Activated CD4-positive, alpha-beta T cell treated with anti-CD3 and anti-CD28 coated beads, Interleukin-2, amount 10 ng/mL, durations not matched to agents 7 days and 5 days (primary cell): ENCODE data around the gene RET. TPM values are rescaled to one million over a fixed set of nuclear protein-coding genes. Genes with fewer than 3 reads are reported as not detected.

ENCODE experiments used
- CTCF ChIA-PET: fragments of 350-600 bp; sonication (Branson Sonifier 250); formaldehyde crosslinking; loops from one replicate; lab custom pipeline; 2021; ENCODE audit warnings: antibody characterized with exemption; lab: Charles Lee
- POLR2A ChIA-PET: fragments of 350-600 bp; sonication (Branson Sonifier 250); formaldehyde crosslinking; loops from one replicate; lab custom pipeline; 2021; ENCODE audit warnings: antibody characterized with exemption; lab: Charles Lee
- DNase-seq: peaks from one replicate; pipeline ENCODE4 v3.0.0-alpha.2; 2020
- H3K27ac Mint-ChIP-seq: one replicate; pipeline ENCODE4 v1.8.0; 2021; ENCODE audit warnings: mild to moderate bottlenecking, moderate library complexity, mixed read lengths
- H3K27me3 Mint-ChIP-seq: one replicate; pipeline ENCODE4 v1.8.0; 2021; ENCODE audit warnings: mixed read lengths
- H3K36me3 Mint-ChIP-seq: one replicate; pipeline ENCODE4 v1.8.0; 2021; ENCODE audit warnings: low read depth, mixed read lengths
- H3K4me1 Mint-ChIP-seq: one replicate; pipeline ENCODE4 v1.8.0; 2021; ENCODE audit warnings: mixed read lengths
- H3K4me3 Mint-ChIP-seq: one replicate; pipeline ENCODE4 v1.8.0; 2021; ENCODE audit warnings: mild to moderate bottlenecking, moderate library complexity, mixed read lengths
- H3K9me3 Mint-ChIP-seq: one replicate; pipeline ENCODE4 v1.8.0; 2021; ENCODE audit warnings: mixed read lengths
- total RNA-seq, 2 experiments: library from RNA; stranded (reverse); gene quantifications; one replicate each; pipeline ENCODE4 v1.2.3, GENCODE V29; 2021

The RET gene
- total RNA-seq, 2 experiments from 2014 or later, result 0.10 TPM

- POLR2A ChIA-PET, result no interaction called here
- CTCF ChIA-PET, result no interaction called here
- no peaks in the 10 kb centered on the region for H3K4me1 Mint-ChIP-seq
- peaks cover 18% of the 10 kb centered on the region for H3K27me3 Mint-ChIP-seq
- H3K4me3 Mint-ChIP-seq, result no peak overlapping the region
- H3K9me3 Mint-ChIP-seq, result no peaks in the 10 kb centered on the region
- no peaks in the 10 kb centered on the region for H3K36me3 Mint-ChIP-seq
- no peak for DNase-seq
- H3K27ac Mint-ChIP-seq, result no peak overlapping the region
These were observed 28.4 kb upstream of the RET start for GRCh38 chr10:43048301-43049051.

DNA sequence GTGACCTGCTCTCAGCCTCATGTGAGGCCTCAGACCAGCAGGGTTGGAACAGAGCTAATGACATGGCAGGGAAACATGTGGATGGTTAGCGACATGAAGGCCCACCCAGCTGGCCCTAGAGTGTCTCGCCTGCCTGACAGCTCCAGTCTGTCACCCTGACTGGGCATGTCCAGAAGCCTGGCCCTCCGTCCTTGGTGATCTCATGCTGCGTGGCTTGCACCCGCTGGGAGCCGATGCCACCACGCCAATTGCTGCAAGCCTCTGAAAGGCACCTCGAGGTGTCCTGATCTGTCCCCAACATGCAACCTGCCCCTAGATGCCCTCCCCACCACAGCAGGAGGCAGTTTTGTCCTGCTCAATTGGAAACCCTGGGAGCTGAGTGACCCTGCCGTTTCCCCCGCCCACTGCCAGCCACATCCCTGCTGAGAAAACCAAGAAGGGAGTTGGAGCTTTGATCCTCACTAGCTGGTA lies 27.8 kb upstream of the RET start:
- Mint-ChIP-seq H3K9me3 (no peaks in the 10 kb centered on the region), H3K4me3 (no peak overlapping the region), H3K36me3 (no peaks in the 10 kb centered on the region), H3K4me1 (no peaks in the 10 kb centered on the region), H3K27ac (no peak overlapping the region), H3K27me3 (peaks cover 21% of the 10 kb centered on the region)
- DNase-seq, result no peak
- CTCF ChIA-PET, result interaction anchor here (1.1 kb wide), 1 partner anchor 14 kb away, joined by 3 read pairs; no protein-coding TSS in a partner anchor
- POLR2A ChIA-PET, result no interaction called here

DNA sequence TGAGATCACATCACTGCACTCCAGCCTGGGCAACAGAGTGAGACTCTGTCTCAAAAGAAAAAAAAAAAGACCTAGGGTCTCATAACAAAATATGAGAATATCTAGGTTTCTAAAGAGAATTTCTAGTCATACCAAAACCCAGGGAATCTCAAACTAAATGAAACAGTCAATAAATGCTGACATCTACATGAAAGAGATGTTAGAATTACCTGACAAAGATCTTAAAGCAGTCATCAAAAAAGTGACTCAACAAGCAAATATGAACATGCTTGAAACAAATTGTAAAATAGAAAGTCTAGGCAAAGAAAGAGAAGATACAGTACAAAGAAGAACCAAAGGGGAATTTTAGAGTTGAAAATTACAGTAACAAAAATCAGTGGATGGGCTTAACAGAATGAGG lies 26.9 kb upstream of the RET start:
- CTCF ChIA-PET, result interaction anchor here (1.1 kb wide), 1 partner anchor 15 kb away, joined by 3 read pairs; no protein-coding TSS in a partner anchor
- H3K4me1 Mint-ChIP-seq, result no peaks in the 10 kb centered on the region
- peaks cover 21% of the 10 kb centered on the region for H3K27me3 Mint-ChIP-seq
- no peaks in the 10 kb centered on the region for H3K9me3 Mint-ChIP-seq
- no peak overlapping the region for H3K4me3 Mint-ChIP-seq
- no peaks in the 10 kb centered on the region for H3K36me3 Mint-ChIP-seq
- POLR2A ChIA-PET, result no interaction called here
- H3K27ac Mint-ChIP-seq, result no peak overlapping the region
- DNase-seq, result no peak

- H3K27me3 Mint-ChIP-seq, result peaks cover 21% of the 10 kb centered on the region
- ChIA-PET POLR2A (no interaction called here), CTCF (interaction anchor here (1.3 kb wide), 1 partner anchor 51 kb away, joined by 4 read pairs; no protein-coding TSS in a partner anchor)
- DNase-seq, result no peak
- no peak overlapping the region for H3K4me3 Mint-ChIP-seq
- H3K27ac Mint-ChIP-seq, result no peak overlapping the region
- no peaks in the 10 kb centered on the region for H3K9me3 Mint-ChIP-seq
- no peaks in the 10 kb centered on the region for H3K36me3 Mint-ChIP-seq
- H3K4me1 Mint-ChIP-seq, result no peaks in the 10 kb centered on the region
These were observed 23.0 kb upstream of the RET start for GRCh38 chr10:43053825-43054224.

DNA sequence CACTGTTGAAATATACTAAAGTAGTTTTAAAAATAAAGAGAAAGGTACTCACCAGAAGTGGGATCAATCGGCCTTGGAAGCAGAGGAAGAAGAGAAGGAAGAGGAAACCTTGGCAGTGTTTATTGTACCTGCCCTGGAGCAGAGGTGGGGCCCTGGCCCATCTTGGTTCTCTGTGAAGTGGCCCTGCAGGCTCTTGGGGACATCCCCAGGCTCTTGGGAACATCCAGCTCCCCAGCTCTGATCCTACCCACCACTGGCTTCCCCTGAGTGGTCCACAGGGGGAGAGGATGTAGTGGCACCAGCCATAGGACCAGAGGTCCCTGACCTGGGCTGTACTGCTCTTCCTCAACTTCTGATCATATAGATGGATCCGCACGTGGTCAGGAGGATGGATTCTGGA lies 22.3 kb upstream of the RET start:
- peaks cover 21% of the 10 kb centered on the region for H3K27me3 Mint-ChIP-seq
- ChIA-PET POLR2A (no interaction called here), CTCF (no interaction called here)
- no peak overlapping the region for H3K4me3 Mint-ChIP-seq
- no peaks in the 10 kb centered on the region for H3K4me1 Mint-ChIP-seq
- H3K36me3 Mint-ChIP-seq, result no peaks in the 10 kb centered on the region
- no peak overlapping the region for H3K27ac Mint-ChIP-seq
- no peak for DNase-seq
- H3K9me3 Mint-ChIP-seq, result no peaks in the 10 kb centered on the region

- ChIA-PET POLR2A (no interaction called here), CTCF (no interaction called here)
- no peak overlapping the region for H3K27ac Mint-ChIP-seq
- H3K36me3 Mint-ChIP-seq, result no peaks in the 10 kb centered on the region
- DNase-seq, result no peak
- H3K4me1 Mint-ChIP-seq, result no peaks in the 10 kb centered on the region
- no peaks in the 10 kb centered on the region for H3K9me3 Mint-ChIP-seq
- peaks cover 18% of the 10 kb centered on the region for H3K27me3 Mint-ChIP-seq
- H3K4me3 Mint-ChIP-seq, result no peak overlapping the region
These were observed 21.7 kb upstream of the RET start for GRCh38 chr10:43055217-43055616.

GRCh38 chr10:43055991-43056567 lies 20.8 kb upstream of the RET start:
- POLR2A ChIA-PET, result no interaction called here
- Mint-ChIP-seq H3K4me1 (no peaks in the 10 kb centered on the region), H3K27ac (no peak overlapping the region), H3K9me3 (no peaks in the 10 kb centered on the region), H3K36me3 (no peaks in the 10 kb centered on the region), H3K4me3 (no peak overlapping the region), H3K27me3 (peaks cover 14% of the 10 kb centered on the region)
- DNase-seq, result no peak
- CTCF ChIA-PET, result no interaction called here

DNA sequence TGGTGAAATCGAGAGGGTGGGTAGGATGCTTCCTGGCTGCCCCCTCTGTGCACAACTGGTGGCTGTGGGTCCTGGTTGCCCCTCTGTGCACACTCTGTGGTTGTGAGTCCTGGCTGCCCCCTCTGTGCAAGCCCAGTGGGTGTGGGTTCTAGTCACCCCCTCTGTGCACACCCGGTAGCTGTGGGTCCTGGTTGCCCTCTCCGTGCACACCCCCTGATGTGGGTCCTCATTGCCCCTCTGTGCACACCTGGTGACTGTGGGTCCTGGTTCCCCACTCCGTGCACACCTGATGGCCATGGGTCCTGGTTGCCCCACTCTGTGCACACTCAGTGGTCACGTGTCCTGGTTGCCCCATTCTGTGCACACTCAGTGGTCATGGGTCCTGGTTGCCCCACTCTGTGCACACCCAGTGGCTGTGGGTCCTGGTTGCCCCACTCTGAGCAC lies 20.3 kb upstream of the RET start:
- H3K4me1 Mint-ChIP-seq, result no peaks in the 10 kb centered on the region
- no peak overlapping the region for H3K27ac Mint-ChIP-seq
- no peak overlapping the region for H3K4me3 Mint-ChIP-seq
- no peaks in the 10 kb centered on the region for H3K9me3 Mint-ChIP-seq
- CTCF ChIA-PET, result no interaction called here
- peaks cover 14% of the 10 kb centered on the region for H3K27me3 Mint-ChIP-seq
- POLR2A ChIA-PET, result no interaction called here
- DNase-seq, result no peak
- H3K36me3 Mint-ChIP-seq, result no peaks in the 10 kb centered on the region

DNA sequence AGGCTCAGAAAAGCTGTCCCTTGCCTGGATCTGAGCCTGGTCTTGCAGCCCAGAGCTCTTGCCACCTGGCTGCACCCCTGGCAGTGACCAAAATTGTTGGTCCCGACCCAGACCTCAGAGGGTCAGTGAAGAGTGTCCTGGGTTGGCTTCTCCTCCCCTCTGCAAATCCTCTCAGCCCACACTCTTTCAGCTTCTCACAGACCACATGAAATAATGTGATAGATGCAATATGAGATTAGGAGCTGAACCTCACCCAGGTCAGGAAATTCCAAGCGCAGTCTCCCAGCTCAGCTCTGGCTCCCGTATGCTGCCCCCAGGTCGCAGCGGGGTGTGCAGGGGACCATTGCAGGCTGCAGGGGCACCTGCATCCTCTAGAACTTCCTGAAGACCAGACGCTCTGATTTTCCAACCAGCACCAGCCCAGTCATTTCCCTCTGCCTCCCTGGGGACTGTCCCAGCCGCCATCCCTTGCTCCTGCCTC lies 19.6 kb upstream of the RET start:
- H3K4me3 Mint-ChIP-seq, result no peak overlapping the region
- H3K36me3 Mint-ChIP-seq, result no peaks in the 10 kb centered on the region
- CTCF ChIA-PET, result no interaction called here
- POLR2A ChIA-PET, result no interaction called here
- H3K4me1 Mint-ChIP-seq, result no peaks in the 10 kb centered on the region
- no peak for DNase-seq
- no peaks in the 10 kb centered on the region for H3K9me3 Mint-ChIP-seq
- H3K27ac Mint-ChIP-seq, result no peak overlapping the region
- H3K27me3 Mint-ChIP-seq, result peaks cover 11% of the 10 kb centered on the region

DNA sequence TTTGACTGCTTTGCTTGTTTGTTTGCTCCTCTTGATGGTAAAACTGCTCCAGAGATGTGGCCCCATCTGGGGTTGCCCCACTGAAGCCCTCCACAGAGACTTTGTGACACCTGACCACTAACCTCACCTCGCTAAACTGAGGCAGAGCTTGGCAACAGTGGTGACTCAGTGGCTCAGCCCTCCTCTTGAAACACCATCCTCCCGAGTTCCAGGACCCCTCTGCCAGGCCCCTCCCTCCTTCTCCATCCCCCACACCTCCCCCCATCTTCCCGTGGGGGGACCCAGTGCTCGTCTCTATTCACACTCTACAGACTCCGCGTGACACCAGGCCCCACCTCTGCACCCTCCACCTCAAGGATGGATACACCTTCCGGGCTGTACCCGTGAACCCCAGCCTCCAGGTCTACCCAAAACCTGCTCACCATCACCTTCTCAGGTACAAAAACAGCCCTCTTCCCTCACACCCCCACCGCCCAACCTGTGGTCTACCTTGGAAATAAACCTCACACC lies 19.0 kb upstream of the RET start:
- DNase-seq, result no peak
- CTCF ChIA-PET, result no interaction called here
- Mint-ChIP-seq H3K4me3 (no peak overlapping the region), H3K36me3 (no peaks in the 10 kb centered on the region), H3K9me3 (no peaks in the 10 kb centered on the region), H3K4me1 (no peaks in the 10 kb centered on the region), H3K27me3 (peaks cover 7% of the 10 kb centered on the region), H3K27ac (no peak overlapping the region)
- POLR2A ChIA-PET, result no interaction called here

- ChIA-PET POLR2A (no interaction called here), CTCF (interaction anchor here (0.5 kb wide), 1 partner anchor 542 kb away, joined by 3 read pairs; no protein-coding TSS in a partner anchor)
- no peaks in the 10 kb centered on the region for H3K4me1 Mint-ChIP-seq
- H3K27ac Mint-ChIP-seq, result no peak overlapping the region
- H3K36me3 Mint-ChIP-seq, result no peaks in the 10 kb centered on the region
- H3K9me3 Mint-ChIP-seq, result no peaks in the 10 kb centered on the region
- H3K27me3 Mint-ChIP-seq, result peaks cover under 1% of the 10 kb centered on the region
- DNase-seq, result no peak
- no peak overlapping the region for H3K4me3 Mint-ChIP-seq
These were observed 18.0 kb upstream of the RET start for GRCh38 chr10:43058716-43059335.

DNA sequence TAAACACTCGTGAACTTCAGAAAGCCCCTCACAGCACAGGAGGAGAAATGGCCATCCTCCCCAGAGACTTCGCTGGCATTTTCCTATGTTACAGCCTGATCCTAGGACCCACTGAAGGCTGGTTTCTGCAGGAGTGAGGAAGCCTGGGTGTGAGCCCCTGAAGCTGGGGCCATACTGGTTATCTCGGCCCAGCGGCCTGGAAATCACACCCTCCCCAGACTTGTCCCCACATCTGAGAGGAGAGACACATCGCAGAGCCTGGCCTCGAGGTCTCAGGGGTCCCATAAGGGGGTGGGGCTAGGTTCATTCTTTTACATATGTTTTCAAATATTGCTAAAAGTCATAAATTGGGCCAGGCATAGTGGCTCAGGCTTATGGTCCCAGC lies 17.5 kb upstream of the RET start:
- no peaks in the 10 kb centered on the region for H3K4me1 Mint-ChIP-seq
- H3K27me3 Mint-ChIP-seq, result no peaks in the 10 kb centered on the region
- no peak for DNase-seq
- H3K9me3 Mint-ChIP-seq, result no peaks in the 10 kb centered on the region
- H3K36me3 Mint-ChIP-seq, result no peaks in the 10 kb centered on the region
- CTCF ChIA-PET, result no interaction called here
- no peak overlapping the region for H3K4me3 Mint-ChIP-seq
- no peak overlapping the region for H3K27ac Mint-ChIP-seq
- POLR2A ChIA-PET, result no interaction called here

DNA sequence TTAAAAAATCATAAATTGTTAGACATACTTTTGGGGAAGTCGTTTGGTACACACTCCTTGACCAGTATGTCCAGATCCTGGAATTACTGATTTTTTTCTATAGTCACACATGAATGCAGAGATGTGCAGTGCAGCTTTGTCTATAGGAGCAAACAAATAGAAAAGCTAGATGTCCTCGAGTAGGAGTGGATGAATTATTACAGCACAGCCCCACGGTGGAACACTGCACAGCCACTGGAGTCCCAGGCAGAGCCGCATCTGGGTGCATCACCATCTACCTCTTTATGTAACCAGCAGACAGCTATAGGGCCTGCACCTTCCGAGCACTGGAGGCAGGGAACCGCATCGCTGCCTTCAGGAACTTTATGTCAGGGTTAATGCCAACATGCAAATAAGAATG lies 17.0 kb upstream of the RET start:
- no peaks in the 10 kb centered on the region for H3K9me3 Mint-ChIP-seq
- H3K27ac Mint-ChIP-seq, result no peak overlapping the region
- no peak for DNase-seq
- H3K4me3 Mint-ChIP-seq, result no peak overlapping the region
- H3K36me3 Mint-ChIP-seq, result no peaks in the 10 kb centered on the region
- ChIA-PET CTCF (no interaction called here), POLR2A (no interaction called here)
- H3K4me1 Mint-ChIP-seq, result no peaks in the 10 kb centered on the region
- no peaks in the 10 kb centered on the region for H3K27me3 Mint-ChIP-seq
